GM23338 (cell line): Measurements from ENCODE around the gene GRXCR2. TPM values are rescaled to one million over a fixed set of nuclear protein-coding genes. Genes with fewer than 3 reads are reported as not detected.

Experiments
- ATAC-seq: fragments of 200-7000 bp; cut with Tn5 transposase; 3 replicates; pipeline ENCODE4 v1.9.1; 2020
- DNase-seq: peaks from one replicate; pipeline ENCODE4 v3.0.0-alpha.2; 2015; ENCODE audit warnings: low spot score
- H2AFZ ChIP-seq: fragments of 200-600 bp; sonication (generic); 2 replicates; pipeline ENCODE4 v1.8.0; 2016; ENCODE audit warnings: antibody characterized with exemption, mild to moderate bottlenecking, moderate library complexity
- H3F3A ChIP-seq: fragments of 200-600 bp; sonication (generic); replicated peaks from 2 replicates; pipeline ENCODE4 v1.8.0; 2017; ENCODE audit warnings: antibody characterized with exemption, mixed run types, low read depth
- H3K27ac ChIP-seq: fragments of 200-600 bp; sonication (generic); 2 replicates; pipeline ENCODE4 v1.6.1; 2016; ENCODE audit warnings: low read depth
- H3K27me3 ChIP-seq: fragments of 200-600 bp; sonication (generic); 2 replicates; pipeline ENCODE4 v1.8.0; 2016; ENCODE audit warnings: mild to moderate bottlenecking, mixed run types, moderate library complexity; ENCODE audit not compliant: insufficient read depth
- H3K36me3 ChIP-seq: fragments of 200-600 bp; sonication (generic); 2 replicates; pipeline ENCODE4 v1.8.0; 2016; ENCODE audit warnings: mild to moderate bottlenecking; ENCODE audit not compliant: insufficient read depth
- H3K4me1 ChIP-seq: fragments of 200-600 bp; sonication (generic); 2 replicates; pipeline ENCODE4 v1.8.0; 2016; ENCODE audit warnings: mild to moderate bottlenecking, moderate library complexity; ENCODE audit not compliant: insufficient read depth
- H3K4me2 ChIP-seq: fragments of 200-600 bp; sonication (generic); 2 replicates; pipeline ENCODE4 v1.7.1; 2017; ENCODE audit warnings: mixed run types
- H3K4me3 ChIP-seq: fragments of 200-600 bp; sonication (generic); 2 replicates; pipeline ENCODE4 v1.6.1; 2016; ENCODE audit warnings: mixed run types
- H3K79me2 ChIP-seq: fragments of 200-600 bp; sonication (generic); replicated peaks from 2 replicates; pipeline ENCODE4 v1.8.0; 2017; ENCODE audit warnings: mild to moderate bottlenecking; ENCODE audit not compliant: insufficient read depth
- H3K9me2 ChIP-seq: fragments of 200-600 bp; sonication (generic); 2 replicates; pipeline ENCODE4 v1.8.0; 2017; ENCODE audit not compliant: insufficient read depth
- H4K20me1 ChIP-seq: fragments of 200-600 bp; sonication (generic); replicated peaks from 2 replicates; pipeline ENCODE4 v1.8.0; 2017; ENCODE audit warnings: mild to moderate bottlenecking; ENCODE audit not compliant: insufficient read depth
- H3K27ac Mint-ChIP-seq: 2 replicates; pipeline ENCODE4 v1.8.0; 2020; ENCODE audit warnings: inconsistent platforms, mild to moderate bottlenecking, moderate library complexity, mixed read lengths
- H3K27me3 Mint-ChIP-seq: 3 replicates; pipeline ENCODE4 v1.8.0; 2022; ENCODE audit warnings: low read depth, mild to moderate bottlenecking, moderate library complexity, mixed read lengths, inconsistent platforms; ENCODE audit not compliant: insufficient read depth, poor library complexity
- H3K36me3 Mint-ChIP-seq: 3 replicates; pipeline ENCODE4 v1.8.0; 2021; ENCODE audit warnings: low read depth, mild to moderate bottlenecking, inconsistent platforms, moderate library complexity, mixed read lengths
- H3K4me1 Mint-ChIP-seq: 3 replicates; pipeline ENCODE4 v1.8.0; 2020; ENCODE audit warnings: mild to moderate bottlenecking, inconsistent platforms, mixed read lengths
- H3K4me3 Mint-ChIP-seq: 3 replicates; pipeline ENCODE4 v1.8.0; 2021; ENCODE audit warnings: moderate library complexity, mild to moderate bottlenecking, inconsistent platforms, mixed read lengths
- H3K9me3 Mint-ChIP-seq: 3 replicates; pipeline ENCODE4 v1.8.0; 2020; ENCODE audit warnings: moderate library complexity, mild to moderate bottlenecking, inconsistent platforms, mixed read lengths
- CREB1 ChIP-seq: fragments of 250-450 bp; sonication (Bioruptor Pico); IDR thresholded peaks from 2 replicates; pipeline ENCODE4 v1.5.0; 2020; ENCODE audit warnings: low read depth, mild to moderate bottlenecking, moderate library complexity
- EZH2 ChIP-seq: fragments of 200-600 bp; sonication (generic); IDR thresholded peaks from one replicate; pipeline ENCODE4 v1.8.0; 2017; ENCODE audit warnings: antibody characterized with exemption, mild to moderate bottlenecking, low read depth; ENCODE audit not compliant: unreplicated experiment
- EZH2phosphoT487 ChIP-seq: fragments of 200-600 bp; sonication (generic); IDR thresholded peaks from one replicate; pipeline ENCODE4 v1.8.1; 2018; ENCODE audit warnings: antibody characterized with exemption; ENCODE audit not compliant: unreplicated experiment
- JUNB ChIP-seq: IDR thresholded peaks from one replicate; pipeline ENCODE4 v1.6.1; 2016; ENCODE audit warnings: antibody characterized with exemption; ENCODE audit not compliant: unreplicated experiment
- NANOG ChIP-seq: IDR thresholded peaks from 2 replicates; pipeline ENCODE4 v1.6.1; 2016; ENCODE audit warnings: antibody characterized with exemption, borderline replicate concordance
- POLR2AphosphoS5 ChIP-seq: IDR thresholded peaks from 2 replicates; pipeline ENCODE4 v1.6.1; 2016; ENCODE audit warnings: antibody characterized with exemption, low read depth
- STAT1 ChIP-seq: IDR thresholded peaks from one replicate; pipeline ENCODE4 v1.6.1; 2016; ENCODE audit warnings: antibody characterized with exemption; ENCODE audit not compliant: unreplicated experiment
- ZNF114 ChIP-seq: fragments of 250-450 bp; sonication (Bioruptor Pico); IDR thresholded peaks from 2 replicates; pipeline ENCODE4 v1.5.0; 2020; ENCODE audit warnings: mild to moderate bottlenecking, moderate library complexity
- ZNF331 ChIP-seq: fragments of 250-450 bp; sonication (Bioruptor Pico); IDR thresholded peaks from 2 replicates; pipeline ENCODE4 v1.5.0; 2020; ENCODE audit warnings: low read depth, mild to moderate bottlenecking, moderate library complexity
- polyA plus RNA-seq: library from polyadenylated mRNA; unstranded; fragments of >200 nt; fragmentation: Nextera tagmentation; extraction: Ambion mirVana; gene quantifications from 2 replicates; pipeline ENCODE4 v1.2.1, GENCODE V29; 2016
- total RNA-seq: library from RNA; depleted of rRNA; stranded (reverse); fragments of >200 nt; shearing (Covaris generic); gene quantifications from 2 replicates; pipeline ENCODE4 v1.2.3, GENCODE V29; 2014
- TF ChIP-seq, protein P1 (sequence below): fragments of 250-450 bp; sonication (Bioruptor Pico); IDR thresholded peaks from 2 replicates; pipeline ENCODE4 v1.5.0; 2020; ENCODE audit warnings: mild to moderate bottlenecking, moderate library complexity
- TF ChIP-seq, protein P2 (sequence below), 2 experiments: fragments of 200-600 bp in 1 of 2; sonication (generic) in 1 of 2; conservative IDR thresholded peaks; 2 replicates each; pipeline versions ENCODE4 v1.5.1 to v1.6.1; 2016 to 2017; ENCODE audit warnings: antibody characterized with exemption in 2 of 2, low read depth in 2 of 2, mild to moderate bottlenecking in 2 of 2, moderate library complexity in 1 of 2
- TF ChIP-seq, protein P3 (sequence below): IDR thresholded peaks from 2 replicates; pipeline ENCODE4 v1.6.1; 2016; ENCODE audit warnings: antibody characterized with exemption
- TF ChIP-seq, protein P4 (sequence below): IDR thresholded peaks from one replicate; pipeline ENCODE4 v1.6.1; 2018; ENCODE audit warnings: antibody characterized with exemption; ENCODE audit not compliant: unreplicated experiment

The GRXCR2 gene
- total and polyA plus RNA-seq, 2 experiments from 2014 or later = not detected

DNA sequence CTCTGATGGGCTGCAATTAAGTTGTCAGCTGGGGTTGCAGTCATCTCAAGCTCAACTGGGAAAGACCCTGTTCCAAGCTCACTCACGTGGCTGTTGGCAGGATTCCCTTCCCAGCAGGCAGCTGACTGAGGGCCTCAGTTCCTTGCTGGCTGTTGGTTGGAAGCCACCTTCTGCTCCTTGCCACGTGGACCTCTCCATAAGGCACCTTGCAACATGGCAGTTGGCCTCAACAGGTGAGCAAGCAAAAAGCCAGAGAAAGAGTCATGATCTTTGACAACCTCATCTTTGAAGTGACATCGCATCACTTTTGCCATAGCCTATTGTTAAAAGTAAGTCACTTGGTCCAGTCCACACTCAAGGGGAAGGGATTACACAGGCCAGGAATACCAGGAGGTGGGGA lies 19.8 kb downstream of the GRXCR2 start:
- DNase-seq = no peak
- Mint-ChIP-seq H3K27me3 (no peaks in the 10 kb centered on the region), H3K36me3 (no peaks in the 10 kb centered on the region), H3K4me1 (peaks cover 15% of the 10 kb centered on the region; the same call in 2 of the 3 replicates), H3K4me3 (no peak overlapping the region), H3K27ac (no peak overlapping the region), H3K9me3 (no peaks in the 10 kb centered on the region; the same call in 2 of the 3 replicates)
- Histone ChIP-seq H3K4me1 (0 out of 2 replicates have a peak, but pooled peaks cover 6% of the 10 kb centered on the region), H3K4me2 (no peak overlapping the region), H2AFZ (no peak overlapping the region), H3K27me3 (no peaks in the 10 kb centered on the region), H4K20me1 (no peaks in the 10 kb centered on the region), H3K9me2 (0 out of 2 replicates have a peak, but pooled peaks cover 10% of the 10 kb centered on the region), H3K36me3 (no peaks in the 10 kb centered on the region), H3K79me2 (no peaks in the 10 kb centered on the region), H3F3A (no peaks in the 10 kb centered on the region), H3K4me3 (no peak overlapping the region), H3K27ac (no peak overlapping the region)
- ATAC-seq = no peak
- TF ChIP-seq, protein P1, sequence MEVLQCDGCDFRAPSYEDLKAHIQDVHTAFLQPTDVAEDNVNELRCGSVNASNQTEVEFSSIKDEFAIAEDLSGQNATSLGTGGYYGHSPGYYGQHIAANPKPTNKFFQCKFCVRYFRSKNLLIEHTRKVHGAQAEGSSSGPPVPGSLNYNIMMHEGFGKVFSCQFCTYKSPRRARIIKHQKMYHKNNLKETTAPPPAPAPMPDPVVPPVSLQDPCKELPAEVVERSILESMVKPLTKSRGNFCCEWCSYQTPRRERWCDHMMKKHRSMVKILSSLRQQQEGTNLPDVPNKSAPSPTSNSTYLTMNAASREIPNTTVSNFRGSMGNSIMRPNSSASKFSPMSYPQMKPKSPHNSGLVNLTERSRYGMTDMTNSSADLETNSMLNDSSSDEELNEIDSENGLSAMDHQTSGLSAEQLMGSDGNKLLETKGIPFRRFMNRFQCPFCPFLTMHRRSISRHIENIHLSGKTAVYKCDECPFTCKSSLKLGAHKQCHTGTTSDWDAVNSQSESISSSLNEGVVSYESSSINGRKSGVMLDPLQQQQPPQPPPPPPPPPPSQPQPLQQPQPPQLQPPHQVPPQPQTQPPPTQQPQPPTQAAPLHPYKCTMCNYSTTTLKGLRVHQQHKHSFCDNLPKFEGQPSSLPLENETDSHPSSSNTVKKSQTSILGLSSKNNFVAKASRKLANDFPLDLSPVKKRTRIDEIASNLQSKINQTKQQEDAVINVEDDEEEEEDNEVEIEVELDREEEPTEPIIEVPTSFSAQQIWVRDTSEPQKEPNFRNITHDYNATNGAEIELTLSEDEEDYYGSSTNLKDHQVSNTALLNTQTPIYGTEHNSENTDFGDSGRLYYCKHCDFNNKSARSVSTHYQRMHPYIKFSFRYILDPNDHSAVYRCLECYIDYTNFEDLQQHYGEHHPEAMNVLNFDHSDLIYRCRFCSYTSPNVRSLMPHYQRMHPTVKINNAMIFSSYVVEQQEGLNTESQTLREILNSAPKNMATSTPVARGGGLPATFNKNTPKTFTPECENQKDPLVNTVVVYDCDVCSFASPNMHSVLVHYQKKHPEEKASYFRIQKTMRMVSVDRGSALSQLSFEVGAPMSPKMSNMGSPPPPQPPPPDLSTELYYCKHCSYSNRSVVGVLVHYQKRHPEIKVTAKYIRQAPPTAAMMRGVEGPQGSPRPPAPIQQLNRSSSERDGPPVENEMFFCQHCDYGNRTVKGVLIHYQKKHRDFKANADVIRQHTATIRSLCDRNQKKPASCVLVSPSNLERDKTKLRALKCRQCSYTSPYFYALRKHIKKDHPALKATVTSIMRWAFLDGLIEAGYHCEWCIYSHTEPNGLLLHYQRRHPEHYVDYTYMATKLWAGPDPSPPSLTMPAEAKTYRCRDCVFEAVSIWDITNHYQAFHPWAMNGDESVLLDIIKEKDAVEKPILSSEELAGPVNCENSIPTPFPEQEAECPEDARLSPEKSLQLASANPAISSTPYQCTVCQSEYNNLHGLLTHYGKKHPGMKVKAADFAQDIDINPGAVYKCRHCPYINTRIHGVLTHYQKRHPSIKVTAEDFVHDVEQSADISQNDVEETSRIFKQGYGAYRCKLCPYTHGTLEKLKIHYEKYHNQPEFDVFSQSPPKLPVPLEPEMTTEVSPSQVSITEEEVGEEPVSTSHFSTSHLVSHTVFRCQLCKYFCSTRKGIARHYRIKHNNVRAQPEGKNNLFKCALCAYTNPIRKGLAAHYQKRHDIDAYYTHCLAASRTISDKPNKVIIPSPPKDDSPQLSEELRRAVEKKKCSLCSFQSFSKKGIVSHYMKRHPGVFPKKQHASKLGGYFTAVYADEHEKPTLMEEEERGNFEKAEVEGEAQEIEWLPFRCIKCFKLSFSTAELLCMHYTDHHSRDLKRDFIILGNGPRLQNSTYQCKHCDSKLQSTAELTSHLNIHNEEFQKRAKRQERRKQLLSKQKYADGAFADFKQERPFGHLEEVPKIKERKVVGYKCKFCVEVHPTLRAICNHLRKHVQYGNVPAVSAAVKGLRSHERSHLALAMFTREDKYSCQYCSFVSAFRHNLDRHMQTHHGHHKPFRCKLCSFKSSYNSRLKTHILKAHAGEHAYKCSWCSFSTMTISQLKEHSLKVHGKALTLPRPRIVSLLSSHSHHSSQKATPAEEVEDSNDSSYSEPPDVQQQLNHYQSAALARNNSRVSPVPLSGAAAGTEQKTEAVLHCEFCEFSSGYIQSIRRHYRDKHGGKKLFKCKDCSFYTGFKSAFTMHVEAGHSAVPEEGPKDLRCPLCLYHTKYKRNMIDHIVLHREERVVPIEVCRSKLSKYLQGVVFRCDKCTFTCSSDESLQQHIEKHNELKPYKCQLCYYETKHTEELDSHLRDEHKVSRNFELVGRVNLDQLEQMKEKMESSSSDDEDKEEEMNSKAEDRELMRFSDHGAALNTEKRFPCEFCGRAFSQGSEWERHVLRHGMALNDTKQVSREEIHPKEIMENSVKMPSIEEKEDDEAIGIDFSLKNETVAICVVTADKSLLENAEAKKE (CRISPR knock-in tag) = no peak
- no peak for TF ChIP-seq STAT1
- TF ChIP-seq, protein P2, sequence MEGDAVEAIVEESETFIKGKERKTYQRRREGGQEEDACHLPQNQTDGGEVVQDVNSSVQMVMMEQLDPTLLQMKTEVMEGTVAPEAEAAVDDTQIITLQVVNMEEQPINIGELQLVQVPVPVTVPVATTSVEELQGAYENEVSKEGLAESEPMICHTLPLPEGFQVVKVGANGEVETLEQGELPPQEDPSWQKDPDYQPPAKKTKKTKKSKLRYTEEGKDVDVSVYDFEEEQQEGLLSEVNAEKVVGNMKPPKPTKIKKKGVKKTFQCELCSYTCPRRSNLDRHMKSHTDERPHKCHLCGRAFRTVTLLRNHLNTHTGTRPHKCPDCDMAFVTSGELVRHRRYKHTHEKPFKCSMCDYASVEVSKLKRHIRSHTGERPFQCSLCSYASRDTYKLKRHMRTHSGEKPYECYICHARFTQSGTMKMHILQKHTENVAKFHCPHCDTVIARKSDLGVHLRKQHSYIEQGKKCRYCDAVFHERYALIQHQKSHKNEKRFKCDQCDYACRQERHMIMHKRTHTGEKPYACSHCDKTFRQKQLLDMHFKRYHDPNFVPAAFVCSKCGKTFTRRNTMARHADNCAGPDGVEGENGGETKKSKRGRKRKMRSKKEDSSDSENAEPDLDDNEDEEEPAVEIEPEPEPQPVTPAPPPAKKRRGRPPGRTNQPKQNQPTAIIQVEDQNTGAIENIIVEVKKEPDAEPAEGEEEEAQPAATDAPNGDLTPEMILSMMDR (conservative IDR thresholded peaks at IDR 0.05; ENCODE audit: low read depth in 2 of 2) = no peak
- TF ChIP-seq, protein P3, sequence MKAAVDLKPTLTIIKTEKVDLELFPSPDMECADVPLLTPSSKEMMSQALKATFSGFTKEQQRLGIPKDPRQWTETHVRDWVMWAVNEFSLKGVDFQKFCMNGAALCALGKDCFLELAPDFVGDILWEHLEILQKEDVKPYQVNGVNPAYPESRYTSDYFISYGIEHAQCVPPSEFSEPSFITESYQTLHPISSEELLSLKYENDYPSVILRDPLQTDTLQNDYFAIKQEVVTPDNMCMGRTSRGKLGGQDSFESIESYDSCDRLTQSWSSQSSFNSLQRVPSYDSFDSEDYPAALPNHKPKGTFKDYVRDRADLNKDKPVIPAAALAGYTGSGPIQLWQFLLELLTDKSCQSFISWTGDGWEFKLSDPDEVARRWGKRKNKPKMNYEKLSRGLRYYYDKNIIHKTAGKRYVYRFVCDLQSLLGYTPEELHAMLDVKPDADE = no peak
- TF ChIP-seq POLR2AphosphoS5 = no peak
- TF ChIP-seq ZNF114 = no peak
- no peak for TF ChIP-seq NANOG
- no peak for TF ChIP-seq EZH2
- no peak for TF ChIP-seq EZH2phosphoT487
- TF ChIP-seq JUNB = no peak
- no peak for TF ChIP-seq ZNF331 (CRISPR knock-in tag)
- TF ChIP-seq, protein P4, sequence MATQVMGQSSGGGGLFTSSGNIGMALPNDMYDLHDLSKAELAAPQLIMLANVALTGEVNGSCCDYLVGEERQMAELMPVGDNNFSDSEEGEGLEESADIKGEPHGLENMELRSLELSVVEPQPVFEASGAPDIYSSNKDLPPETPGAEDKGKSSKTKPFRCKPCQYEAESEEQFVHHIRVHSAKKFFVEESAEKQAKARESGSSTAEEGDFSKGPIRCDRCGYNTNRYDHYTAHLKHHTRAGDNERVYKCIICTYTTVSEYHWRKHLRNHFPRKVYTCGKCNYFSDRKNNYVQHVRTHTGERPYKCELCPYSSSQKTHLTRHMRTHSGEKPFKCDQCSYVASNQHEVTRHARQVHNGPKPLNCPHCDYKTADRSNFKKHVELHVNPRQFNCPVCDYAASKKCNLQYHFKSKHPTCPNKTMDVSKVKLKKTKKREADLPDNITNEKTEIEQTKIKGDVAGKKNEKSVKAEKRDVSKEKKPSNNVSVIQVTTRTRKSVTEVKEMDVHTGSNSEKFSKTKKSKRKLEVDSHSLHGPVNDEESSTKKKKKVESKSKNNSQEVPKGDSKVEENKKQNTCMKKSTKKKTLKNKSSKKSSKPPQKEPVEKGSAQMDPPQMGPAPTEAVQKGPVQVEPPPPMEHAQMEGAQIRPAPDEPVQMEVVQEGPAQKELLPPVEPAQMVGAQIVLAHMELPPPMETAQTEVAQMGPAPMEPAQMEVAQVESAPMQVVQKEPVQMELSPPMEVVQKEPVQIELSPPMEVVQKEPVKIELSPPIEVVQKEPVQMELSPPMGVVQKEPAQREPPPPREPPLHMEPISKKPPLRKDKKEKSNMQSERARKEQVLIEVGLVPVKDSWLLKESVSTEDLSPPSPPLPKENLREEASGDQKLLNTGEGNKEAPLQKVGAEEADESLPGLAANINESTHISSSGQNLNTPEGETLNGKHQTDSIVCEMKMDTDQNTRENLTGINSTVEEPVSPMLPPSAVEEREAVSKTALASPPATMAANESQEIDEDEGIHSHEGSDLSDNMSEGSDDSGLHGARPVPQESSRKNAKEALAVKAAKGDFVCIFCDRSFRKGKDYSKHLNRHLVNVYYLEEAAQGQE = no peak
- no peak for TF ChIP-seq CREB1 (CRISPR knock-in tag)
